SK-N-SH (cell line): Measurements from ENCODE around the gene AIFM3. TPM values are rescaled to one million over a fixed set of nuclear protein-coding genes. Genes with fewer than 3 reads are reported as not detected.
A peak's percentile ranks its signal among the peaks of the same experiment; 100 is the strongest.

Experiments
- CTCF ChIA-PET: fragments of 300-600, 350-600 bp; formaldehyde crosslinking; extraction: SDS; loops from one replicate; lab custom pipeline; 2021; lab: Yijun Ruan, JAX
- POLR2A ChIA-PET: fragments of 350-600 bp; sonication (Branson Sonifier 250); formaldehyde crosslinking; extraction: SDS; loops from one replicate; lab custom pipeline; 2020; ENCODE audit warnings: antibody characterized with exemption, inconsistent platforms; lab: Yijun Ruan, JAX
- DNase-seq: peaks from one replicate; pipeline ENCODE4 v3.0.0; 2012
- H2AFZ ChIP-seq: fragments of 200-600 bp; sonication (generic); 2 replicates; pipeline ENCODE4 v1.8.1; 2016; ENCODE audit warnings: antibody characterized with exemption, mild to moderate bottlenecking, low read depth
- H3F3A ChIP-seq: fragments of 200-600 bp; sonication (generic); replicated peaks from 2 replicates; pipeline ENCODE3; 2016; ENCODE audit warnings: antibody characterized with exemption, mild to moderate bottlenecking; ENCODE audit not compliant: insufficient read depth
- H3K27ac ChIP-seq, 2 experiments: fragments of 200-500 bp in 1 of 2; fragments of 200-600 bp in 1 of 2; sonication (Bioruptor generic) in 1 of 2; sonication (generic), shearing (Covaris generic) in 1 of 2; 2 replicates each; pipeline versions ENCODE4 v1.5.1 to v1.6.1; 2014 to 2016; ENCODE audit warnings: low read depth in 2 of 2, inconsistent platforms in 1 of 2, low read length in 1 of 2, mild to moderate bottlenecking in 1 of 2, mixed read lengths in 1 of 2
- H3K27me3 ChIP-seq: fragments of 200-600 bp; sonication (generic), shearing (Covaris generic); 2 replicates; pipeline ENCODE4 v1.6.1; 2016; ENCODE audit warnings: mixed run types; ENCODE audit not compliant: insufficient read depth
- H3K36me3 ChIP-seq, 2 experiments: fragments of 200-500 bp in 1 of 2; fragments of 200-600 bp in 1 of 2; sonication (Bioruptor generic) in 1 of 2; sonication (generic) in 1 of 2; replicated peaks in 1 of 2; 2 replicates each; pipeline versions ENCODE3 to v1.5.1; 2014 to 2016; ENCODE audit warnings: low read length in 1 of 2, mild to moderate bottlenecking in 1 of 2; ENCODE audit not compliant: insufficient read depth in 2 of 2, control insufficient read depth in 1 of 2
- H3K4me1 ChIP-seq, 2 experiments: fragments of 200-500 bp in 1 of 2; fragments of 200-600 bp in 1 of 2; sonication (Bioruptor generic) in 1 of 2; sonication (generic), shearing (Covaris generic) in 1 of 2; 2 replicates each; pipeline versions ENCODE4 v1.5.1 to v1.6.1; 2014 to 2016; ENCODE audit warnings: low read depth in 1 of 2, low read length in 1 of 2, mixed run types in 1 of 2; ENCODE audit not compliant: insufficient read depth in 2 of 2, control insufficient read depth in 1 of 2
- H3K4me2 ChIP-seq: fragments of 200-600 bp; sonication (generic), shearing (Covaris generic); 2 replicates; pipeline ENCODE4 v1.6.1; 2017; ENCODE audit warnings: mixed run types
- H3K4me3 ChIP-seq, 2 experiments: fragments of 200-500 bp in 1 of 2; fragments of 200-600 bp in 1 of 2; sonication (Bioruptor generic) in 1 of 2; sonication (generic), shearing (Covaris generic) in 1 of 2; 2 replicates each; pipeline versions ENCODE4 v1.5.1 to v1.8.1; 2014 to 2016; ENCODE audit warnings: low read depth in 2 of 2, inconsistent platforms in 1 of 2, low read length in 1 of 2, mild to moderate bottlenecking in 1 of 2, mixed read lengths in 1 of 2, moderate library complexity in 1 of 2
- H3K79me2 ChIP-seq: fragments of 200-600 bp; sonication (generic); 2 replicates; pipeline ENCODE4 v1.8.1; 2017; ENCODE audit warnings: mild to moderate bottlenecking; ENCODE audit not compliant: insufficient read depth
- H3K9ac ChIP-seq: fragments of 200-600 bp; sonication (generic); 2 replicates; pipeline ENCODE4 v1.6.1; 2017; ENCODE audit warnings: mixed run types
- H3K9me2 ChIP-seq: fragments of 200-600 bp; sonication (generic); 2 replicates; pipeline ENCODE4 v1.6.1; 2017; ENCODE audit warnings: mixed run types
- H3K9me3 ChIP-seq: fragments of 200-600 bp; sonication (generic); 2 replicates; pipeline ENCODE4 v1.6.1; 2017; ENCODE audit warnings: mixed run types, mild to moderate bottlenecking, moderate library complexity
- H4K20me1 ChIP-seq: fragments of 200-600 bp; sonication (generic); 2 replicates; pipeline ENCODE4 v1.6.1; 2017; ENCODE audit warnings: mild to moderate bottlenecking, mixed run types; ENCODE audit not compliant: insufficient read depth
- FOXJ3 ChIP-seq: sonication (generic); formaldehyde crosslinking; IDR thresholded peaks from 2 replicates; pipeline ENCODE4 v1.5.1; 2020; ENCODE audit warnings: mild to moderate bottlenecking, missing genetic modification reagents
- POLR2AphosphoS5 ChIP-seq: IDR thresholded peaks from 2 replicates; pipeline ENCODE4 v1.6.1; 2012; ENCODE audit warnings: low read depth, low read length
- RAD21 ChIP-seq: IDR thresholded peaks from 2 replicates; pipeline ENCODE4 v1.6.1; 2012; ENCODE audit warnings: mild to moderate bottlenecking, low read length
- RCOR1 ChIP-seq: fragments of 150-350 bp; IDR thresholded peaks from 2 replicates; pipeline ENCODE4 v1.6.1; 2017; ENCODE audit warnings: antibody characterized with exemption, low read length
- TAF1 ChIP-seq: IDR thresholded peaks from 2 replicates; pipeline ENCODE4 v1.6.1; 2012; ENCODE audit warnings: low read depth, mild to moderate bottlenecking, low read length, moderate library complexity, borderline replicate concordance
- WGBS: methylation state at CpG from one replicate; pipeline ENCODE4 v1.1.6; 2017; ENCODE audit warnings: low lambda C conversion rate; 5-methylcytosine and 5-hydroxymethylcytosine counted together
- polyA plus RNA-seq, 3 experiments: library from polyadenylated mRNA; depleted of rRNA; stranded (reverse); fragments of >200 nt; gene quantifications; 2 replicates each; pipeline ENCODE4 v1.2.3, GENCODE V29; 2012

AIFM3 gene
- polyA plus RNA-seq, 1 of the 3 experiments (the other 2 are of a cell fraction) = 1.7 TPM

- H2AFZ ChIP-seq = no peak overlapping the region
- peaks cover 12 to 37% of the 10 kb centered on the region in 2 experiments; a peak in 3 of 4 replicates for H3K4me1 ChIP-seq
- WGBS = 89% methylated on average over 16 of the region's 27 CpGs
- H3F3A ChIP-seq = peaks cover 16% of the 10 kb centered on the region
- no peaks in the 10 kb centered on the region for H3K9me3 ChIP-seq
- no peak for DNase-seq
- no peaks in the 10 kb centered on the region for H3K27me3 ChIP-seq
- ChIA-PET CTCF (interaction anchor here (0.9 to 2.7 kb wide), 3 partner anchors 103 to 196 kb away, joined by 4 to 13 read pairs (median 11); no protein-coding TSS in a partner anchor), POLR2A (interaction anchor here (0.7 to 3.3 kb wide), 3 partner anchors 9 to 32 kb away, joined by 3 to 18 read pairs (median 12); partner anchors contain the start of gene LZTR1)
- peaks cover 7 to 35% of the 10 kb centered on the region in 2 experiments for H3K36me3 ChIP-seq
- no peak overlapping the region; a peak in 1 of 4 replicates for H3K27ac ChIP-seq
- H3K79me2 ChIP-seq = peaks cover 37% of the 10 kb centered on the region
- H3K9ac ChIP-seq = peak overlapping the region; percentile 98; the same call in 1 of the 2 replicates
- TF ChIP-seq POLR2AphosphoS5 (peak; percentile 52; the same call in 1 of the 2 replicates), RAD21 (no peak)
- H3K4me3 ChIP-seq = peak overlapping the region in 1 of 2 experiments; percentile 82; a peak in 1 of 4 replicates
- no peaks in the 10 kb centered on the region for H3K9me2 ChIP-seq
- peak overlapping the region; percentile 95; the same call in 1 of the 2 replicates for H3K4me2 ChIP-seq
- 0 out of 2 replicates have a peak, but pooled peaks cover 5% of the 10 kb centered on the region for H4K20me1 ChIP-seq
These were observed 32.5 kb downstream of the AIFM3 start for GRCh38 chr22:20999350-21000206.

- Histone ChIP-seq H3K9ac (peak overlapping the region; percentile 98), H3K36me3 (peaks cover 7 to 35% of the 10 kb centered on the region in 2 experiments), H3K4me3 (peak overlapping the region; percentile 82 to 96), H3K27ac (peak overlapping the region in 1 of 2 experiments; percentile 96; a peak in 2 of 4 replicates), H3K4me2 (peak overlapping the region; percentile 95), H3K4me1 (peaks cover 12 to 37% of the 10 kb centered on the region in 2 experiments; a peak in 3 of 4 replicates), H3K9me3 (no peaks in the 10 kb centered on the region), H3K79me2 (peaks cover 37% of the 10 kb centered on the region), H2AFZ (no peak overlapping the region), H4K20me1 (0 out of 2 replicates have a peak, but pooled peaks cover 5% of the 10 kb centered on the region), H3K9me2 (no peaks in the 10 kb centered on the region), H3F3A (peaks cover 16% of the 10 kb centered on the region), H3K27me3 (no peaks in the 10 kb centered on the region)
- DNase-seq = no peak
- TF ChIP-seq FOXJ3 = no peak
- no peak for TF ChIP-seq TAF1
- TF ChIP-seq POLR2AphosphoS5 = peak; percentile 25; the same call in 1 of the 2 replicates
- no peak for TF ChIP-seq RCOR1
- CTCF ChIA-PET = interaction anchor here (1.4 to 2.7 kb wide), 3 partner anchors 11 to 115 kb away, joined by 6 to 13 read pairs (median 11); no protein-coding TSS in a partner anchor
- 46% methylated on average over 17 of the region's 22 CpGs for WGBS
- POLR2A ChIA-PET = interaction anchor here (1.0 to 3.3 kb wide), 4 partner anchors 10 to 115 kb away, joined by 3 to 18 read pairs (median 8); partner anchors contain the start of genes LZTR1 and P2RX6
These were observed 33.3 kb downstream of the AIFM3 start for GRCh38 chr22:21000207-21000986.
